ENCODE results near the gene TASP1. TPM values are rescaled to one million over a fixed set of nuclear protein-coding genes. Genes with fewer than 3 reads are reported as not detected.

Gene TASP1
- total RNA-seq, 1 donor from 2014 or later: 4.8 TPM

GRCh38 chr20:13545790-13546189, 92.9 kb downstream of the TASP1 start:
- no peak for DNase-seq (ENCODE audit: low read depth)

GRCh38 chr20:13543783-13544182, 94.9 kb downstream of the TASP1 start:
- TF ChIP-seq CTCF (conservative IDR thresholded peaks at IDR 0.05; ENCODE audit: low read depth, low read length): no peak
- H3K4me3 ChIP-seq (ENCODE audit: low read depth, low read length): no peak overlapping the region
- DNase-seq (ENCODE audit: low read depth): no peak

More at GRCh38 chr20:13545790-13546189, 92.9 kb downstream of the TASP1 start:
- no peak for TF ChIP-seq CTCF (conservative IDR thresholded peaks at IDR 0.05; ENCODE audit: low read depth, low read length)
- H3K4me3 ChIP-seq (ENCODE audit: low read depth, low read length): no peak overlapping the region

- no peak for TF ChIP-seq CTCF (conservative IDR thresholded peaks at IDR 0.05; ENCODE audit: low read depth, low read length)
- no peak overlapping the region for H3K4me3 ChIP-seq (ENCODE audit: low read depth, low read length)
- no peak for DNase-seq (ENCODE audit: low read depth)
Observed at GRCh38 chr20:13535627-13536026, 103.1 kb downstream of the TASP1 start.

GRCh38 chr20:13533946-13534345, 104.8 kb downstream of the TASP1 start:
- H3K4me3 ChIP-seq (ENCODE audit: low read depth, low read length): no peak overlapping the region
- DNase-seq (ENCODE audit: low read depth): no peak
- no peak for TF ChIP-seq CTCF (conservative IDR thresholded peaks at IDR 0.05; ENCODE audit: low read depth, low read length)

GRCh38 chr20:13530146-13530545, 108.6 kb downstream of the TASP1 start:
- no peak for DNase-seq (ENCODE audit: low read depth)
- TF ChIP-seq CTCF (conservative IDR thresholded peaks at IDR 0.05; ENCODE audit: low read depth, low read length): no peak
- H3K4me3 ChIP-seq (ENCODE audit: low read depth, low read length): no peak overlapping the region

- no peak for TF ChIP-seq CTCF (conservative IDR thresholded peaks at IDR 0.05; ENCODE audit: low read depth, low read length)
- no peak overlapping the region for H3K4me3 ChIP-seq (ENCODE audit: low read depth, low read length)
- no peak for DNase-seq (ENCODE audit: low read depth)
Observed at GRCh38 chr20:13526551-13526950, 112.2 kb downstream of the TASP1 start.

- no peak overlapping the region for H3K4me3 ChIP-seq (ENCODE audit: low read depth, low read length)
- TF ChIP-seq CTCF (conservative IDR thresholded peaks at IDR 0.05; ENCODE audit: low read depth, low read length): no peak
- DNase-seq (ENCODE audit: low read depth): peak; percentile 84
Observed at GRCh38 chr20:13525225-13525940, 113.3 kb downstream of the TASP1 start.

Measured in epithelial cell of proximal tubule (primary cell).